ENCODE measurements around the gene C22orf23. TPM values are rescaled to one million over a fixed set of nuclear protein-coding genes. Genes with fewer than 3 reads are reported as not detected.

C22orf23 gene
- total RNA-seq, 2 experiments from 2014 or later: not detected

Small RNA genes within 50 kb of the gene (microRNA-seq; reads per million reads assigned to microRNA genes)
- gene MIR4534 (not detected), gene MIR6820 (2.3 reads per million)

Other genes with a start within 250 kb of the C22orf23 start
- 10 to 100 TPM; 14.3 to 18.3 TPM for gene GCAT, start 145.7 kb downstream of the C22orf23 start, total RNA-seq
- gene GALR3, start 130.2 kb downstream of the C22orf23 start, total RNA-seq: under 1 TPM in 1 of 2 experiments, not detected in 1; 0.24 TPM
- 10 to 100 TPM; 28.6 to 29.9 TPM for gene ANKRD54, start 109.3 kb downstream of the C22orf23 start, total RNA-seq
- 100 to 1,000 TPM; 391 to 410 TPM for gene EIF3L, start 104.2 kb downstream of the C22orf23 start, total RNA-seq
- 10 to 100 TPM; 21.3 to 24.5 TPM for gene MICALL1, start 47.3 kb downstream of the C22orf23 start, total RNA-seq
- gene POLR2F, start 98 bp upstream of the C22orf23 start, total RNA-seq: 10 to 100 TPM; 71.7 to 73.8 TPM
- gene SOX10, start 31.0 kb upstream of the C22orf23 start, total RNA-seq: not detected
- gene PICK1, start 103.8 kb upstream of the C22orf23 start, total RNA-seq: 10 to 100 TPM; 12.7 to 14.0 TPM
- not detected for gene SLC16A8, start 130.6 kb upstream of the C22orf23 start, total RNA-seq
- under 1 TPM; 0.47 to 0.58 TPM for gene BAIAP2L2, start 157.1 kb upstream of the C22orf23 start, total RNA-seq
- gene PLA2G6, start 228.2 kb upstream of the C22orf23 start, total RNA-seq: 10 to 100 TPM; 39.8 to 43.1 TPM
- 1 to 10 TPM; 6.8 to 9.1 TPM for gene MAFF, start 248.4 kb upstream of the C22orf23 start, total RNA-seq